GM12878 (cell line): Measurements from ENCODE around the gene SFT2D1. TPM values are rescaled to one million over a fixed set of nuclear protein-coding genes. Genes with fewer than 3 reads are reported as not detected.

ENCODE experiments used
- BACH1 ChIP-seq: fragments of 450-650 bp; IDR thresholded peaks from 2 replicates; pipeline ENCODE4 v1.6.1; 2017; ENCODE audit warnings: mild to moderate bottlenecking, borderline replicate concordance
- CREM ChIP-seq: IDR thresholded peaks from 2 replicates; pipeline ENCODE4 v1.6.1; 2014; ENCODE audit warnings: antibody characterized with exemption, low read depth
- CUX1 ChIP-seq: IDR thresholded peaks from 2 replicates; pipeline ENCODE4 v1.6.1; 2012; ENCODE audit warnings: improper control_type of control experiment, low read depth, low read length; ENCODE audit not compliant: insufficient replicate concordance
- DPF2 ChIP-seq: fragments of 450-650 bp; IDR thresholded peaks from 2 replicates; pipeline ENCODE4 v1.6.1; 2017; ENCODE audit warnings: mild to moderate bottlenecking
- E2F4 ChIP-seq: IDR thresholded peaks from 2 replicates; pipeline ENCODE4 v1.6.1; 2012; ENCODE audit warnings: low read depth, low read length, improper control_type of control experiment
- EED ChIP-seq: sonication (generic); IDR thresholded peaks from 2 replicates; pipeline ENCODE4 v1.6.1; 2016; ENCODE audit warnings: antibody characterized with exemption, low read depth
- FOXM1 ChIP-seq: IDR thresholded peaks from 2 replicates; pipeline ENCODE4 v1.6.1; 2012; ENCODE audit warnings: low read depth, mild to moderate bottlenecking, inconsistent platforms, low read length, moderate library complexity
- IKZF2 ChIP-seq, 2 experiments: fragments of 450-650 bp; IDR thresholded peaks; 2 replicates each; pipeline ENCODE4 v1.6.1; 2017; ENCODE audit warnings: mild to moderate bottlenecking in 2 of 2, moderate library complexity in 2 of 2
- PKNOX1 ChIP-seq: fragments of 450-650 bp; IDR thresholded peaks from 2 replicates; pipeline ENCODE4 v1.6.1; 2016; ENCODE audit warnings: mild to moderate bottlenecking
- PML ChIP-seq: IDR thresholded peaks from 2 replicates; pipeline ENCODE4 v1.6.1; 2012; ENCODE audit warnings: low read length, inconsistent platforms
- RAD21 ChIP-seq: IDR thresholded peaks from 2 replicates; pipeline ENCODE4 v1.6.1; 2011; ENCODE audit warnings: mild to moderate bottlenecking, low read depth, low read length, moderate library complexity; ENCODE audit not compliant: insufficient read depth
- RB1 ChIP-seq: fragments of 450-650 bp; formaldehyde crosslinking; IDR thresholded peaks from 2 replicates; pipeline ENCODE4 v1.6.1; 2017; ENCODE audit warnings: mild to moderate bottlenecking, borderline replicate concordance
- RELB ChIP-seq: fragments of 450-650 bp; IDR thresholded peaks from 2 replicates; pipeline ENCODE4 v1.6.1; 2017; ENCODE audit warnings: low read depth, mild to moderate bottlenecking, moderate library complexity
- RUNX3 ChIP-seq: IDR thresholded peaks from 2 replicates; pipeline ENCODE4 v1.6.1; 2012; ENCODE audit warnings: low read length, inconsistent platforms
- STAT1 ChIP-seq: fragments of 450-650 bp; conservative IDR thresholded peaks from 2 replicates; pipeline ENCODE4 v1.6.1; 2014; ENCODE audit warnings: antibody characterized with exemption, mild to moderate bottlenecking
- SUPT20H ChIP-seq: IDR thresholded peaks from 2 replicates; pipeline ENCODE4 v1.6.1; 2011; ENCODE audit warnings: low read depth, mild to moderate bottlenecking, low read length, moderate library complexity, borderline replicate concordance; ENCODE audit not compliant: control insufficient read depth
- YBX1 ChIP-seq: fragments of 450-650 bp; IDR thresholded peaks from 2 replicates; pipeline ENCODE4 v1.6.1; 2016; ENCODE audit warnings: antibody characterized with exemption
- polyA plus RNA-seq, 11 experiments: library from polyadenylated mRNA; depleted of rRNA in 4 of 11; unstranded in 6 of 11; stranded (reverse) in 5 of 11; fragments of >200 nt; fragmentation: Nextera tagmentation in 4 of 11; fragmentation: Illumina TruSeq in 1 of 11; extraction: Ambion mirVana in 4 of 11; extraction: Trizol in 1 of 11; gene quantifications; 1 replicate in 1 of 11; 2 replicates in 10 of 11; pipeline versions ENCODE4 v1.2.1 to v1.2.3, GENCODE V29; 2011 to 2016; ENCODE audit warnings: inconsistent platforms in 2 of 11, missing spikeins in 2 of 11, low read depth in 1 of 11
- total RNA-seq, 4 experiments: library from RNA; depleted of rRNA in 3 of 4; stranded (reverse); fragments of >200 nt in 3 of 4; fragmentation: Illumina TruSeq in 1 of 4; extraction: Trizol in 1 of 4; gene quantifications; 2 replicates each; pipeline versions ENCODE4 v1.2.1 to v1.2.3, GENCODE V29; 2013 to 2021

The SFT2D1 gene
- total and polyA plus RNA-seq, 10 of the 15 experiments (the other 5 are each of a cell fraction or from before 2014, with no cell fraction given) = 69.5 to 281 (median 124) TPM

- TF ChIP-seq CUX1 = no peak
- TF ChIP-seq PKNOX1 = no peak
- no peak for TF ChIP-seq CREM
- peak; percentile 51; the same call in 1 of the 2 replicates for TF ChIP-seq RUNX3
- TF ChIP-seq SUPT20H = no peak
- TF ChIP-seq E2F4 = no peak
- no peak for TF ChIP-seq YBX1
- TF ChIP-seq DPF2 = no peak
- no peak for TF ChIP-seq RB1
- no peak for TF ChIP-seq PML
- no peak for TF ChIP-seq RAD21
- no peak for TF ChIP-seq BACH1
- TF ChIP-seq FOXM1 = peak; percentile 43; the same call in 1 of the 2 replicates
- TF ChIP-seq EED = 0 out of 2 replicates have a peak, but pooled peaks have one; percentile 62
- peak in 1 of 2 experiments; percentile 27; a peak in 1 of 4 replicates for TF ChIP-seq IKZF2 (IDR thresholded peaks at IDR 0.05)
- TF ChIP-seq RELB = no peak
- no peak for TF ChIP-seq STAT1
Observed at GRCh38 chr6:166281104-166281503, 61.2 kb downstream of the SFT2D1 start (continued).
